HG03469 (cell line): Measurements from ENCODE around the gene HHAT.

Experiments used
- ATAC-seq: cut with Tn5 transposase; IDR thresholded peaks from one replicate; pipeline ENCODE4 v1.9.1; 2021; ENCODE audit warnings: mild to moderate bottlenecking, moderate library complexity, moderate number of reproducible peaks; ENCODE audit not compliant: unreplicated experiment

The HHAT gene

DNA sequence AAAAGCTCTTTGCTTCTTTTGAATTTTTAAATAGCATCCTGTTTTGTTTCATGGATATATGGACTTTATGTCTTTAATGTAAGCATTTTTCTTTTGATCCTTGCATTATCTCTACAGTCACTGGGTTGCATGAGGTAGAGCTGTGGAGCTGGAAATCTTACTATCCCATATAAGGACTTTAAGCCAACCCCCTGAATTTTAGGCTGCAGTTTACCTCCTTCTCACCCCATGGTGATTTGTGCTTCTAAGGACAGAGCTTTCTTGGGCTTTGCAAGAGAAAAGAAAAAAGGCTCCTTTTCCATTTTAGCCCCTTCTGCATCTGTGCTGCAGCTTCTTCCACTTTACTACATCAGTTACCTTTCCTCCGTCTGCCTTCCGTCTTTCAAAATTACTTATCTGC is 373.8 kb downstream of the HHAT start:
- ATAC-seq: no peak

DNA sequence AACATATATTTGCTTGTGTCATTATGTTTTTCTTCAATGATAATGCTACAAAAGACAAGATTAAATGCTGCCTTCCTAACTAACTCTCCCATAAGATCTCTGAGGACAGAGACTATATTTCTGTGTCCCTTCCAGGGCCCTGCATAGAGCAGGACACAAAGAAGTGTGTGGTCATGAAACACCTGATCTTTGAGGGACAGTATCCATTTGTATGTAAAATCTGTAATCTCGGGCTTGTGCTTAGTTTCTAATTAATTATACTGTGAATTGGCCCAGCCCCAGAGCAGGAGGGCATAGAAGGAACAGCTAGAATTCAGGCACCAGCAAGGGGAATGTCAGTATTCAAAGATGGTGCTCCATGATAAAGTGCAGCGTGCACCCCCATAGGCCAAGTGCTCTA is 374.9 kb downstream of the HHAT start:
- no peak for ATAC-seq

- no peak for ATAC-seq
These were observed 376.4 kb downstream of the HHAT start for GRCh38 chr1:210705086-210705485.

DNA sequence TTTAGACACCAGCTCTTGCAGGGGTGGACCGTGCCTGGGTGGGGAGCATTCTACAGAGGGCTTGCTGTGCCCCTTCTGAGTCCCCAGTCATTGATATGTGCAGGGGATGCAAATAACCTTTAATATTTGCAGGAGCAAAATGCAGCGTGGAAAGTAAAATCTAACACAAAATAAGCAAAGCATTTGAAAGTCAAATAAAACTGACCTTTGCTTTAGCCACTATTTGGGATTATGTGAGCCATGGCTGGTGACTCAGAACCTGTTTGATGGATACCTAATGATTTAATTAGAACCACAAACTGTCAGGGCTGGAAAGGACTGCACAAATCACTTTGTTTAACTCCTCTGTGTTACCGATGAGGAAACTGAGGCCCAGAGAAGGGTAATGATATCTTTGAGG is 377.5 kb downstream of the HHAT start:
- no peak for ATAC-seq

DNA sequence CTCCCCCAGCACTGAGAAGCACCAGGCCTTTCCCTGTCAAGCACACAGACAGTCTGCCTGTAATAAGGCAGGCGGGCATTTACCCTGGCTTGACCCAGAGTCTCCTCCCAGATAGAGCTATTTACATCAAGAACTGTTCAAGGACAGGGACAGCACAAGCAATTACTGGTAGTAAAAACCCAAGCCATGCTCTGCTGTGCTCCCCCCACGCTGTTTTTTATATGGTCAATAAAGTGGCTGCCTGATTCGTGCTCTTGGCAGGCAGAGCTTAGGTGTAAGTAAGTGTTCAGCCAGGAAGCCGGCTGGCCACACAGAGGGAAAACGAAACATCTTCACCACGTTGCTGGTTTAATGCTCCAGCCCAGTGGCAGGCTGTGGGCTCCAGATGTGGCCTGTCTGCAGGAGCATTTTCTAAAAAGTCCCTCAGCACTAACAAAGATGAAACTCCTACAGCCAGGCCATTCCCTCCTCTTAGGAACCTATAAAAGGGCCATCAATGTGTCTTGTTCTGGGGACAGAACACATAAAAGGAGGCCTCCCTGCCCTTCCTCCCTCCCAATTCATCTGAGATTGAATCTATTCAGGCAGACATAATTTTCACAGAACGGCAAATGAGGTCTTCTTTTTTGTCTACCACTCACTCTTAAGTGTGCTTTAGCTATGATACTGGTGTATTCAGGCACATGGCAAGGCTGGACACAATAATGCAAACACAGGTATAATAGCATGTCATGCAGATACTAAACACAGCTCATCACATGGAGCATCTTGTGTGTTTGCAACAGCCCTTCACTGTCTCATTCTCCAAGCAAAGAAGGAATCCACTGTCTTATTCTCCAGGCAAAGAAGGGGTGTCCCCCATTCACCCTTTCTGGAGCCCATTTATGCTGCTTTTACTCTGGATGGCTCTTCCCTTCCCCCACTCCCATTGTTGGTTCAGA is 378.9 kb downstream of the HHAT start:
- no peak for ATAC-seq

DNA sequence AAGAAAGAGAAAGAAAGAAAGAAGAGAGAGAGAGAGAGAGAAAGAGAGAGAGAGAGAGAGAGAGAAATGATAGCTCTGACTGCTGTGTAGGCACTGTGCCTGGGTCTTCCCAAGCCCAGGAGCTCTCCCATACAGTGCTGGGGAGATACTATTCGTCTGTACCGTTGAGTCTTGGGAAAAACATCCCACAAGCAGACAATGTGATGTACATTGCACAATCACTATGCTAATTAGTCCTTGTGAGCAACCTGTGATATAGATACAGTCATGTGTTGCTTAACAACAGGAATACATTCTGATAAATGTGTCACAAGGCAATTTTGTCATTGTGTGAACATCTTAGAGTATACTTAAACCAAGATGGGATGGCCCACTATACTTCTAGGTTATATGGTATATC is 381.0 kb downstream of the HHAT start:
- no peak for ATAC-seq

DNA sequence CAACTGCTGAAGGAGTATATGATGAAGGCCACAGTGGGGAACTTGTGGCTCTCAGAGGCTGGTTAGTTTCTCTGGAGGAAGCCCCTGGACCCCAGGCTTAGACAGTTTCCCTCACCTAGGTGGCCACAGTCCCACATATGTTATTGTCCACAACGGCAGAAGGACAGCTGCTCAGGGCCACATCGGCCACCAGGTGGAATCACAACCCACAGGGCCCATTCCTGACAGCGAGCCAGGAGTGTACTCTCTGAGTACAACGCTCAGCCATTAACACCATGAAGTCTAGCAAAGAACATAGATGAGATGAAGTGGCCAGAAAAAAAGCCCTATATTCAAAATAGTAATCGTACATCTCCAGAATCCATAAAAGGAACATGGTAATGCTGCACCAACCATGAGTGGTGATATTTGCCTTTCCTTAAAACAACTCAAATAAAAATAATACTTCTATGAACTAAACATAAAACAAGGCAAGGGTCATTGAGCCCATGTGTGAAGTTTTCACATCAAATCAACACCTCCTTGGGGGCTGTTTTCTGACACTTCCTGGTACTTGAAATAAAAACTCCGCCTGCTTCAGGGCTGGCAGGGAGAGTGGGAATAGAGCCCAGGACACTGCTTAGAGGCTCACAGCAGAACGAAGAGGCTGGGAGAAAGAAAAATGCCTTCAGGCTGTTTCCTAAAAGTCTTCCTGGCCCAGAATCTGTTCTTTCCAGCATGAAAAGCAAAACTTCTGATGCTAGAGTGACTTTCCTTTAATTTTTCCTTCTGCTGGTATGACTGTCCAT is 383.3 kb downstream of the HHAT start:
- ATAC-seq: no peak

DNA sequence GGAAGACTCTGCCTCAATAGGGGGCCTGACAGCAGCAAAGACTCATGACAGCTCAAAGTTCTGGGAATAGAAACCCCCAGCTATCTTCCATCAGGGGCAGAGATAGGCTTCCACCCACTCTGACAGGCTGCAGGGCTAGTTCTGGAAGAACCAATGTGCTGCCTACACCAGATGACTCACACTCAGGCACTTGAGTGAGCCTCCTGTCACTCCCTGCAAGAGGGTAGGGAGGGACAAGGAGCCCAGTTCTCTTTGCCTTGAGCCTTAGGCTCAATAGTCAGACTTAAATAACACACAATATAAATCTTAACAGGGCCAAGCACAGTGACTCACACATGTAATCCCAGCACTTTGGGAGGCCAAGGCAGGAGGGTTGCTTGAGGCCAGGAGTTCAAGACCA is 386.4 kb downstream of the HHAT start:
- no peak for ATAC-seq

- ATAC-seq: no peak
These were observed 393.8 kb downstream of the HHAT start for GRCh38 chr1:210722410-210723081.

DNA sequence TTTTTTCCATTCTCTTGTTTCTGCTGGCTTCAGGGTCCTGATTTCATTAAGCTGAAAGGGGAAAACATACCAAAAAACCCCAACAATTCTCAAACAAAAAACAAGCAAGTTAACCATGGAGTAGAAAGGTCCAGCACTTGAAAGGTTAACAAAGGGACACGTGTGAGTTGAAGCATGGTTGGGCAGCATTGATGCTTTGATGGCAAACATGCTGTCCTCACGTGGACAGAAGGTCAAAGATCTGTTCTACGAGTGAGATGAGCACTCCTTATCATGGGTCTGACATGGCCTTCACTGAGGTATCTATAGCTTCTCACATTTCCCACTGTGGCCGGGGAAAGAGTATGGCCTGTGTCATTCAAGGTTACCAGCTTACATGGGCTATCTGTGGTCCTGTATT is 394.9 kb downstream of the HHAT start:
- no peak for ATAC-seq

DNA sequence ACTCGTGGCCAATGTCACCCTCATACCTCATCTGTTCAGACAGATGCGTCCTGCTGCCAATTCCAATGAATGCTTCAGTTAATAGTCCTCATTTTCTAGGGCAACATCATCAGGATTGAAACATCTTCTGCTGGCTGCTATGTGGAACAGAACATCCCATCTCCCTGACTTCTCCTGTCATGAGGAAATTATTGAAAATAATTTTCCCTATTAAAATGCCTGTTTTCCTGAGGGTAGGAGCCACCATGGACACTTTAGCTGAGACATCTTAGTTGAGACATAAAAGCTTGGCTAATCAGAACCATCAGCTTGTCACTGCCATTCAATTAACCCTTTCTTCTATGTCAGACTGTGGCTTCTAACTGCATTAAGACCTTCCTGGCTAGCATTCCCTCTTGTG is 396.1 kb downstream of the HHAT start:
- ATAC-seq: no peak
